HuH-7 (cell line): ENCODE data around the gene GAS7.

Source experiments
- DNase-seq: peaks from one replicate; pipeline ENCODE4 v3.0.0; 2011; ENCODE audit warnings: low spot score

The GAS7 gene

GRCh38 chr17:9887508-9887907 lies 310.9 kb downstream of the GAS7 start:
- DNase-seq: no peak

GRCh38 chr17:9886141-9886930 lies 312.1 kb downstream of the GAS7 start:
- DNase-seq: no peak

GRCh38 chr17:9883451-9883850 lies 315.0 kb downstream of the GAS7 start:
- no peak for DNase-seq

GRCh38 chr17:9880582-9880999 lies 317.8 kb downstream of the GAS7 start:
- DNase-seq: no peak

- DNase-seq: no peak
Observed at GRCh38 chr17:9878786-9879525, 319.4 kb downstream of the GAS7 start.

GRCh38 chr17:9878356-9878755 lies 320.1 kb downstream of the GAS7 start:
- no peak for DNase-seq

GRCh38 chr17:9875441-9875840 lies 323.0 kb downstream of the GAS7 start:
- no peak for DNase-seq

GRCh38 chr17:9874722-9875121 lies 323.7 kb downstream of the GAS7 start:
- no peak for DNase-seq

GRCh38 chr17:9872852-9873251 lies 325.6 kb downstream of the GAS7 start:
- no peak for DNase-seq

- no peak for DNase-seq
Observed at GRCh38 chr17:9868552-9868951, 329.9 kb downstream of the GAS7 start.

GRCh38 chr17:9865586-9865985 lies 332.8 kb downstream of the GAS7 start:
- no peak for DNase-seq

GRCh38 chr17:9862949-9863348 lies 335.5 kb downstream of the GAS7 start:
- DNase-seq: no peak

GRCh38 chr17:9862220-9862619 lies 336.2 kb downstream of the GAS7 start:
- no peak for DNase-seq

GRCh38 chr17:9860851-9861250 lies 337.6 kb downstream of the GAS7 start:
- no peak for DNase-seq
